Epithelial cell of esophagus (primary cell): ENCODE data around the gene PTPRN2.
"Not testable (repeated sequence)": the region's sequence is repeated elsewhere in the genome, so short reads cannot be mapped to it uniquely, and the experiment has no call there.

Experiments
- DNase-seq: peaks from one replicate; pipeline ENCODE4 v3.0.0; 2010; ENCODE audit warnings: low read depth
- H3K4me3 ChIP-seq: 2 replicates; pipeline ENCODE4 v1.5.1; 2011; ENCODE audit warnings: mild to moderate bottlenecking, low read length, control low read depth
- TF ChIP-seq, protein P1 (sequence below): IDR thresholded peaks from 2 replicates; pipeline ENCODE4 v1.5.1; 2011; ENCODE audit warnings: low read depth, mild to moderate bottlenecking, low read length, control low read depth, inconsistent platforms; ENCODE audit not compliant: insufficient read depth; ENCODE audit errors: missing control alignments

PTPRN2 gene

DNA sequence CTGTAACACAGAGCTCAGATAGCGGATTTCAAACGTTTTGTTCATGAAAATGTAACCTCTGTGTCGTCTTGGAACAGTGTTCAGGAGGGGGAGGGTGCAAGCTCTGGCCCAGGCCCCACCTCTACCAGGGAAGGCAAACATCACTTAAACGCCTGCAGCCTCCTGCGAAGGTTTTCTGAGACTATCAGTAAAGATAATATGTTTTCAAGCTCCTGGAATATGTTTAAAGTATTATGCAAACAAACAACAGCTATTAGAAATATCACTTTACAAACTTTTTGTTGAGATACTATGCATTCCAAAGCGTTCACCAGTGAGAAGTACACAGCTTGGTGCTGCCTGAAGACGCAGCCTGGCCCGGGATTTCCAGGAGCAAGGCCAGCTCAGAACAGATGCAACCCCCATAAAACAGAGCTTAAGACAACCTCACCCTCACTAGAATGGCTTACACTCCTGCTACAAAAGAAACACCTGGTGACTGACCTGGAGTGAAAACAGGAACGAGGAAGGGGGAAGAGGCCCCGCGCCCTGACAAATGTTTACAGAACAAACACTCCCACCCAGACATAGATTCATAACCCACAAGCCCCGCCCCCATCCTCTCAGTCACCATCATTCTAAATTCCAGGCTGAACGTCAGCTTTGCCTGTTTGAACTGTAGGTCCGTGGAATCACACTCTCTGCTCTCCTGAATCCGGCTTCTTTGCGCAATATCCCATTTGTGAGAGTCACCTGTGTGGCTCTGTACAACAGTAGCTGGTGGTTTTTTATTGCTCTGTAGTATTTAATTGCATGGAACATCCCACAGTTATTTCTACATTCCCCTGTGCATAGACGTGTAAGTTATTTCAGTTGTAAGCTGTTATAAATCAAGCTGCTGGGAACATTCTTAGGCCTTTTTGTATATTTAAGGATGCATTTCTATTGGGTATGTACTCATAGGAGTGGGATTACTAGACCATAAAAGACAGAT is 155.0 kb downstream of the PTPRN2 start:
- TF ChIP-seq, protein P1, sequence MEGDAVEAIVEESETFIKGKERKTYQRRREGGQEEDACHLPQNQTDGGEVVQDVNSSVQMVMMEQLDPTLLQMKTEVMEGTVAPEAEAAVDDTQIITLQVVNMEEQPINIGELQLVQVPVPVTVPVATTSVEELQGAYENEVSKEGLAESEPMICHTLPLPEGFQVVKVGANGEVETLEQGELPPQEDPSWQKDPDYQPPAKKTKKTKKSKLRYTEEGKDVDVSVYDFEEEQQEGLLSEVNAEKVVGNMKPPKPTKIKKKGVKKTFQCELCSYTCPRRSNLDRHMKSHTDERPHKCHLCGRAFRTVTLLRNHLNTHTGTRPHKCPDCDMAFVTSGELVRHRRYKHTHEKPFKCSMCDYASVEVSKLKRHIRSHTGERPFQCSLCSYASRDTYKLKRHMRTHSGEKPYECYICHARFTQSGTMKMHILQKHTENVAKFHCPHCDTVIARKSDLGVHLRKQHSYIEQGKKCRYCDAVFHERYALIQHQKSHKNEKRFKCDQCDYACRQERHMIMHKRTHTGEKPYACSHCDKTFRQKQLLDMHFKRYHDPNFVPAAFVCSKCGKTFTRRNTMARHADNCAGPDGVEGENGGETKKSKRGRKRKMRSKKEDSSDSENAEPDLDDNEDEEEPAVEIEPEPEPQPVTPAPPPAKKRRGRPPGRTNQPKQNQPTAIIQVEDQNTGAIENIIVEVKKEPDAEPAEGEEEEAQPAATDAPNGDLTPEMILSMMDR: no peak
- H3K4me3 ChIP-seq: no peak overlapping the region
- peak; percentile 92 for DNase-seq

DNA sequence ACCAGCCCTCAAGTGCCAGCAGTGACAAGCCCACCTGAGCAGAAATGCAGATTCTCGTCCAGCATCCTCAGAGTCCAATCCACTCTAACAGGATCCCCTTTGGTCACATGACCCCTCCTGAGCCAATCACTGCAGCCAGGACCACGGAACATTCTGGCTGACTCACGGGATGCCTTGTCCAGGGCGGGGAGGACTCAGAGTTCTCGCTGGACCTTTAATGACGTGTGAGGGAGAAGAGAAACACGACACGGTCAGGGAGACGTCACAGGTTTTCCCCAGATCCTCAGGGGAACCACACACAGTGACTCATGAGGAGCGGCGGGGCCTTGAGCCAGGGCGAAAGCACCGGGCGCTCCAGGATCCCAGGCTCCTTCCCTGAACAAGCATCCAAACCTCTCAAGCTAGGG is 155.7 kb downstream of the PTPRN2 start:
- peak; percentile 93 for DNase-seq
- TF ChIP-seq, protein P1: no peak
- no peak overlapping the region for H3K4me3 ChIP-seq

DNA sequence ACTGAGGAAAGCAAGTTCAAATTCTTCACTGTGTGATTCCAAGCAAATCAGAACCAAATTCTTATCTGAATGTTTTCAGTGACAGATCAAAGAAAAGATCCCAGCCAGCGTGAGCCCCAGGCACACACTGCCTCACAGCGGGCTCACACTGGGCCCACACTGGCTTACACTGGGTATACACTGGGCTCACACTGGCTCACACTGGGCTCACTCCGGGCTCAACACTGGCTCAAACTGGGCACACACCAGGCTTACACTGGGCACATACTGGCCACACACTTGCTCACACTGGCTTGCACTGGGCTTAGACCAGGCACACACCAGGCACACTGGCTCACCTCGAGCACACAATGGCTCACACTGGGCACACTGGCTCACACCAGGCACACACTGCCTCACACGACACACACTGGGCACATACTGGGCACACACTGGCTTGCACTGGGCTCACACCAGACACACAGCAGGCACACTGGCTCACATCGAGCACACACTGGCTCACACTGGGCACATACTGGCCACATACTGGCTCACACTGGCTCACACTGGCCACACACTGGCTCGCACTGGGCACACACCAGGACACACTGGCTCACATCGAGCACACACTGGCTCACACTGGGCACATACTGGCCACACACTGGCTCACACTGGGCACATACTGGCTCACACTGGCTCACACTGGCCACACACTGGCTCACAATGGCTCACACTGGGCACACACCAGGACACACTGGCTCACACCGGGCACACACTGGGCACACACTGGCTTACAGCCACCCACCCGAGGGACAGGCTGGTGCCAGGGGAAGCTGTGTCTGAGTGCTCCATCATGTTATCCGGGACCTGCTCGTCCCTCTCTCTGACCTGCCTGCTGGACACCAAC is 156.3 kb downstream of the PTPRN2 start:
- TF ChIP-seq, protein P1: no peak
- DNase-seq: no peak
- no peak overlapping the region for H3K4me3 ChIP-seq

DNA sequence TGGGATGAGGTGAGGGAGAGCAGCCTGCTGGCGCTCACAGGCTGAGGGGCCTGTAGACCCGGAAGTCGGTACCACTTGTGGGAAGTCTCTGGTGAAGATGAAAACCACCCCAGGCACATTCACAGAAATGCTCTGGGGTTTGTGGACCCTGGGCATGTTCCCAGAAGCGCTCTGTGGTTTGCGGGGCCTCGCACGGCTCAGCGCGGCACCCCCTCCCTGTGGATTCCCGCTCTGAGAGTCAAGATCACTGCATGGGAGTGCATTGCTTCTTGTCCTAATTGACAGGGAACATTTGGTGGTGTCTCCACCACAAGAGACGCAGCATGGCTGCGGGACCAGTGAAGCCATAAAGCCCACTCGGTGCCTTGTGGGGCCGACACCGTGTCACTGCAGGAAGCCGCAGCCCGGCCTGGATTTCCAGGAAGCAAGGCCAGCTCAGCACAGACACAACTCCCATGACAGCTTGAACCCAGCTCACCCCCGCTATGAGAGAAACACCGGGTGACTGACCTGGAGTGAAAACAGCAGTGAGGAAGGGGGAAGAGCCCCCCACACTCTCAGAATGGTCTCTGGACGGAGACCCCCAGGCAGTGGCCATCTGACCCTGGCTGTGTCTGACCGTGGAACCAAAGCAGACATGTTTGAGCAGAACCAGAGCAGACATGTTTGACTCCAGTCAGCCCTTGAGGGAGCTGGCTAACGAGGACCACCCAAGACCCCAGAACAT is 157.2 kb downstream of the PTPRN2 start:
- TF ChIP-seq, protein P1: no peak
- DNase-seq: no peak
- no peak overlapping the region for H3K4me3 ChIP-seq

DNA sequence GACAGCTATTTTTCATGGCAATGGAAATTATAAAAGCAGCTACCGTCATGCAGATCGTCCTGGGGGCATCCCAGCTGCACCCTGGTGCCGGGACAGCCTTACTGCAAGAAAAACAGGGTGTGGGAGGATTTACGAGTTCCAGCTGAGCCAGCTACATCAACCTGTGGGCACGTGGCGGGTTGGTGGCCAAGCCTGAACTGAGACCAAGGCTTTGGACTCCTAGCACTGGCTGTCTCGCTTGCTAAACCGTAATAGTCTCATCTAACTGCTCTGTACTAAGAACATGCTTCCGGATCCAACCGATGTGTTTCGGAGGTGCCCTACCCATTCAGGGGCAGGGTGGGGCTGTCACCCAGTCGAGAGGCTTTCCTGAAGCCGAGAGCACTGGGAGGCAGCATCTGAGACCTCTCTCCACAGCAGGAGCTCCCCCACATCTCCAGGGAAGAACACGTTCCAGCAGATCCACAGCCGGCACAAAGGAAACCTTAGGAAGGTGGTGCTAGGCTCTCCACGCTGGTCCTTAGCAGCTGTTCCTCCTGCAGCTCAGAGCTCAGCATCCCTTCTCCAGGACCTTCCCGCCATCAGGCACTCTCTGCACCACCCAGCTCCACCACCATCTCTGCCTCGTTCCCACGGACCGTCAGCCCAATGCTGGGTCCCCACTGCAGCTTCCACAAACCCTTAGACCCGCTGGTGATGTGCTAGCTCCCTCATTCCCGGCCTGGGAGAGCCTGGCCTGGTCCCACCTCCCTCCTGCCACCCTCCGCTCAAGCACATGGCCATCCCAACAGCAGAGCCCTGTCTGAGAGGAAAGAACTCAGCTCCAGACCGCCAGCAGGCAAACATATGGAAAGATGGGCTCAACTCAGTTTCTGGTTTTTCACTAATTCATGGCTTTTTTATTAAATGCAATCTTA is 158.5 kb downstream of the PTPRN2 start:
- DNase-seq: no peak
- TF ChIP-seq, protein P1: no peak
- H3K4me3 ChIP-seq: no peak overlapping the region

DNA sequence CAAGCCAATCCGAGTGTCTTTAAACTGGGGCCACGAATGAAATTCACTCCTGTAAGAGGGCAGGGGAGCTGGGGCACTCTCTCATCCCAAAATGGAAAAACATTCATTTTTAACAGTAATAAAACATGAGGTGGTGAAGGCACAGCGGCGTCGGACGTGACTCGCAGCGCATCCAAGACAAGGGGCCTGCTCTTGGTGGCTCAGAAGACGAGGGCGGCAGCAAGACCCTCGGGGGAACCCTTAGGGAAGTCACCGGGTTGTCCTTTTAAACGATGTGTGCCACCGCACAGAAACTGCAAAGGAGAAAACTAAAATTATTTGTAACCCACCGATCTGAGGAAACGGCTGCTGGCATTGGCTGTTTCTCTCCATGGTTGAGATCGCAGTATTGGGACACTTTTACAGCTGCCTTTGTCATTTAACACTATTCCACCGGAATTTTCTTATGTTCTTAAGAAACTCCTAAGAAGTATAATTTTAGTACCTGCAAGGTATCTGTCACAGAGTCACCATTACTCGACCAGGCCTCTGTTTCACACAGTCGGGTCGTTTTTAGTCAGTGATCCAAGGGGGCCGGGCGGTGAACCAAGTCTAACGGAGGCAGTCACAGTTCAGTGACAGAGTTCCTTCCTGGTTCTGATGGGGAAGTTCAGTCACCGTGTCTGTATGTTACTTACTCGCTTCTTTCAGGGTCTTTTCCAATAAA is 159.3 kb downstream of the PTPRN2 start:
- TF ChIP-seq, protein P1: no peak
- DNase-seq: no peak
- H3K4me3 ChIP-seq: no peak overlapping the region

DNA sequence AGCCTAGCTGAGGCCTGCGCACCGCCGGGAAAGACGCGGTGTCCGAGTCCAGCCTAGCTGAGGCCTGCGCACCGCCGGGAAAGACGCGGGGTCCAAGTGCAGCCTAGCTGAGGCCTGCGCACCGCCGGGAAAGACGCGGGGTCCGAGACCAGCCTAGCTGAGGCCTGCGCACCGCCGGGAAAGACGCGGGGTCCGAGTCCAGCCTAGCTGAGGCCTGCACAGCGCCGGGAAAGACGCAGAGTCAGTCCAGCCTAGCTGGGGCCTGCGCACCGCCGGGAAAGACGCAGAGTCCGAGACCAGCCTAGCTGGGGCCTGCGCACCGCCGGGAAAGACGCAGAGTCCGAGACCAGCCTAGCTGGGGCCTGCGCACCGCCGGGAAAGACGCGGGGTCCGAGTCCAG is 161.9 kb downstream of the PTPRN2 start:
- not testable (repeated sequence) for DNase-seq, H3K4me3 ChIP-seq
